GM12873 (cell line): ENCODE data around the gene NHS.

Experiments
- TF ChIP-seq, protein P1 (sequence below): IDR thresholded peaks from 2 replicates; pipeline ENCODE4 v1.5.1; 2012; ENCODE audit warnings: low read depth, mild to moderate bottlenecking, moderate library complexity, low read length, control low read depth; ENCODE audit not compliant: insufficient read depth; ENCODE audit errors: missing control alignments

The NHS gene

DNA sequence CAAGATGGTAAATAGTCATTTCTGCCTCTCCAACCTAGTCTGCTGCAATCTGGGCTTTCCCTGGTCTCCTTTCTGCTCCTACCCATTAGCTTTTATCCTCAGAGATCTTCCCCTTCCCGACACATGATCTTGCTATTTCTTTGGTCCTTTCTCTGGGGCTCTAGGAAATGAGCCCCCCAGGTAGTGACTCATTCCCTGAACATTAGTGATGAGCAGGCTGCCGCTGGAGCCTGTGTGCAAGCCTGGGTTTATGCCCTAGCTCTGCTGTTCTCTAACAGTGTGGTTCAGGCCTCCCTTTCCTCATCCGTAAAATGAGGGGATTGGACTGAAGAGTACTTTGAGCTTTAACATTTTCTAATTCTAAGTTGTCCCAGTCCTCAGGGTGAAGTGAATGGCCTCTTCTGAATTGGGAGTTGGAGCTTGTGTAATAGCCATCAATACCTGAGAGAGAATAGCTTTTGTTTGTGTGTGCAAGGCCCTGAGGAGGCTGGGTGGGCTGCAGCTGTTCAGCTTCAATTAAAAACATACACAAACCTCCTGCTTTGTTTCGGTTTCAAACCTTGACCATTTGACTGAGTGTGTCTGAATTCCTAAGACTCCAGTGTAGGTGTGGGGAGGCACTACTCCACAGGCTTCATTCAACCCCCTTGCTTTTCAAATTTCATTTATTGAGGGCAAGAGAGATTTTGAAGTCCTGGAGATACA, 246.7 kb downstream of the NHS start:
- TF ChIP-seq, protein P1, sequence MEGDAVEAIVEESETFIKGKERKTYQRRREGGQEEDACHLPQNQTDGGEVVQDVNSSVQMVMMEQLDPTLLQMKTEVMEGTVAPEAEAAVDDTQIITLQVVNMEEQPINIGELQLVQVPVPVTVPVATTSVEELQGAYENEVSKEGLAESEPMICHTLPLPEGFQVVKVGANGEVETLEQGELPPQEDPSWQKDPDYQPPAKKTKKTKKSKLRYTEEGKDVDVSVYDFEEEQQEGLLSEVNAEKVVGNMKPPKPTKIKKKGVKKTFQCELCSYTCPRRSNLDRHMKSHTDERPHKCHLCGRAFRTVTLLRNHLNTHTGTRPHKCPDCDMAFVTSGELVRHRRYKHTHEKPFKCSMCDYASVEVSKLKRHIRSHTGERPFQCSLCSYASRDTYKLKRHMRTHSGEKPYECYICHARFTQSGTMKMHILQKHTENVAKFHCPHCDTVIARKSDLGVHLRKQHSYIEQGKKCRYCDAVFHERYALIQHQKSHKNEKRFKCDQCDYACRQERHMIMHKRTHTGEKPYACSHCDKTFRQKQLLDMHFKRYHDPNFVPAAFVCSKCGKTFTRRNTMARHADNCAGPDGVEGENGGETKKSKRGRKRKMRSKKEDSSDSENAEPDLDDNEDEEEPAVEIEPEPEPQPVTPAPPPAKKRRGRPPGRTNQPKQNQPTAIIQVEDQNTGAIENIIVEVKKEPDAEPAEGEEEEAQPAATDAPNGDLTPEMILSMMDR, result no peak

DNA sequence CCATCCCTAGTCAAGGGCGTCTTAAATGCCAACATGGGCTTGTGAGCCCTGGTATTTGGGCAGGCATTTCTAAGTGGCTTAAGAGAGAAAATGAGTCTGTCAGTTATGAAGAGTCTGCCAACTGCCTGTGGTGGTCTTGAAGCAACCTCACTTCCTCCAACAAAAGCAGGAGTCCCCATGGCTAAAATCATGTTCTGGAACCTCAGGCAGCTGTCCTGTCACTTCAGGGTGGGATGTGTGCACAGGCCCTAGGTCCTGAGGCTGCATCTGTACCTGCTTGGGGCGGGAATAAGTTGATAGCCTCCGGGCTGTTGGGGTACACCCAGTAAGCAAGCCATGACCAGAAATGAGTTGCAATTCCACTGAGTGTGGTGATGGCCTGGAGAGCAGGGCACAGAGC, 247.3 kb downstream of the NHS start:
- TF ChIP-seq, protein P1, result no peak

DNA sequence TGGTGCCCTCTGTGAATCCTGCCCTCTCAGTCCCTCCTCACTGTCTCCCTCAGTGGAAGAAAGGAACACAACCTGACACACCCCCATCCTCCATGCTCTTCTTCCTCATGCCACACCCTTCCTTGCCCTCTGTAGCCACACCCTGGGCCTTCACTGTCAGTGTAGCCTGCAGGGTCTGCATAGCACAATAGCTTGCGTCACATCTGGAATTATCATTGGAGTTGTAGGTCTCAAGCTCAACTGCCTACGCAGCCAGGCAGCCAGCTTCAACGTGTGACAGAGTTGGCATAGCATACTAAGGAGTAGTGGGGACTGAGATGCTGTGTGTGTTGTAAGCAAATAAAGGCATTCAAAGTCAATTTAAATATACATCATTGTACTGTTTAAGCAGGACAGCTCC, 248.8 kb downstream of the NHS start:
- TF ChIP-seq, protein P1, result no peak

DNA sequence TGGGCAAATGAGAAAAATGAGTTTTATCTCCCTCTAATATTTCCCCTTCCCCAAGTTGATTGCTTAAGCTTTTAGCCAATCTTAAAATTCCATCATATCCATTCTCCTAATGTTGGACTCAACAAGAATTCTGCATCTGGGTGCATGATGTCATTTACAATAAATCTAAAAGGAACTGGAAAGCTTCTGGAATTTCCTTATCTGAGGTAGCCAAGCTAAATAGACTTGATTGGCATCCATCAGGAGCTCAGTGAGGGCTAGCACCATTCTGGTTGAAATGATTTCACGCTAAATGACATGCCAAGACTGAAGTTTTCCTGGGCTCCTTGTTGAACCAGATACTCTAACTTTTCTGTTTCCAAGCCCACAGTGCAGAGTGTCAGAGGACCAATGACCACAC, 252.0 kb downstream of the NHS start:
- TF ChIP-seq, protein P1, result no peak

DNA sequence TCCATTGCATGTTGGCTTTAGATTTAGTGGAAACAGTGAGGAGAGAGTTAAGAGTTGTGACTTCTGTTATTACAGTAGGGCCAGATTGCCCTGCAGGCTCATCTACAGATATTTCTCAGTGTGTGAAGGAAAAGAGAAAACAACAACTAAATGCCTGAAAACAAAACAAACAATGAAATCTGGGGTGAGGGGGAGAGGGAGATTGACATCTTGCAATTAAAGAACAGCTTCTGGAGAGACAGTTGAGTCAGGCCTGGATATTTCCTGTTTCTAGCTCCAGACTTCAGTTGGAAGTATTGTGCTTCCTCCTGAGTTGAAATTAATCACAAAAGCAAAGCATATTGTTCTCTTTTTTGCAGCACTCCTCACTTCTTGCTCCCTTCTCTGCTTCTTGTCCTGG, 254.0 kb downstream of the NHS start:
- TF ChIP-seq, protein P1, result no peak

DNA sequence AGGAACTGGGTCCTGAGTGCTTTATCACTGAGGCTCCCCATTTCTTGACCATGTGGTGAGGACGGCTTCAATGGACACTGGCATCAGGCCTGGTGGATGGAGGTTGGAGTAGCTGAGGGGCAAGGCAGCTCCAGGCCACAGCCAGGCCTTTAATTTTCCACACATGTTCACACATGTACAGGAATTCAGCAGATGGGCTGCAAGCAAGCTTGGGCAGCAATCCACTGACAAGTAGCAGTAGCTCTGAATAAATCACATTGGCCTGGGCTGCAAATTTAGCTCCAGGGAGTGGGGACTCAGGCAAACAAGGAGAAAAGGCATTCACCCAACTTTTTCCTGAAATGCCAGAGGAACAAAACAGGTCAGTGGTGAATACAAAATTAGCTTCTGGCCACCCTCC, 254.5 kb downstream of the NHS start:
- TF ChIP-seq, protein P1, result no peak

DNA sequence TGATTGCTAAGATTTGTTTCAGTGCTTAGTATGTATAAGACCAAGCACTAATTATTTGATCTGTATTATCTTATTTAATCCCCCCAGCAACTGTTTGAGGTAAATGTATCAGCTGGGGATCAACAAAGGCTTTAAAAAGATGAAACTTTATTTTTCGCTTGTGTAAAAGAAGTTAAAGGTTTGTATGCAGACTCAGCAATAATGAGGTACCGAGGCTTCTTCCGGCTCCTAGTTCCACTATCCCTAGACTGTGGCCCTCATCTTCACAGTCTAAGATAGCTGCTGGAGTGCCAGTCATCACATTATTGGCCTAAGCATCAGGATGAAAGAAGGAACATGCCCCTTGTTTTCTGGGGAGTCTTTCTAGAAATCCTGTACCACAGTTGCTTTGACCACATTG, 256.6 kb downstream of the NHS start:
- TF ChIP-seq, protein P1, result no peak
